ENCODE data around the gene PFDN1.
"Not testable (repeated sequence)": the region's sequence is repeated elsewhere in the genome, so short reads cannot be mapped to it uniquely, and the experiment has no call there.

PFDN1 gene

GRCh38 chr5:140202078-140202477 is 100.8 kb downstream of the PFDN1 start:
- Histone ChIP-seq H3K9me3 (ENCODE audit: control insufficient read depth, low read depth, low read length) (no peaks in the 10 kb centered on the region), H3K27ac (ENCODE audit: low read length) (no peak overlapping the region), H3K27me3 (ENCODE audit: control insufficient read depth, insufficient read depth, low read length) (no peaks in the 10 kb centered on the region)

GRCh38 chr5:140198915-140199314 is 104.0 kb downstream of the PFDN1 start:
- not testable (repeated sequence) for H3K4me1 ChIP-seq (ENCODE audit: control insufficient read depth, low read depth, low read length); H3K36me3 ChIP-seq (ENCODE audit: control insufficient read depth, low read depth, low read length); H3K9me3 ChIP-seq (ENCODE audit: control insufficient read depth, low read depth, low read length); H3K9ac ChIP-seq (ENCODE audit: low read length); H3K27me3 ChIP-seq (ENCODE audit: control insufficient read depth, insufficient read depth, low read length); H3K27ac ChIP-seq (ENCODE audit: low read length); H3K4me3 ChIP-seq (ENCODE audit: low read length)

More at GRCh38 chr5:140202078-140202477, 100.8 kb downstream of the PFDN1 start:
- Histone ChIP-seq H3K36me3 (ENCODE audit: control insufficient read depth, low read depth, low read length) (no peaks in the 10 kb centered on the region), H3K4me1 (ENCODE audit: control insufficient read depth, low read depth, low read length) (peaks cover 10% of the 10 kb centered on the region), H3K4me3 (ENCODE audit: low read length) (no peak overlapping the region), H3K9ac (ENCODE audit: low read length) (no peak overlapping the region)

- Histone ChIP-seq H3K36me3 (ENCODE audit: control insufficient read depth, low read depth, low read length) (no peaks in the 10 kb centered on the region), H3K9ac (ENCODE audit: low read length) (no peak overlapping the region), H3K27ac (ENCODE audit: low read length) (no peak overlapping the region), H3K4me1 (ENCODE audit: control insufficient read depth, low read depth, low read length) (peaks cover 5% of the 10 kb centered on the region), H3K9me3 (ENCODE audit: control insufficient read depth, low read depth, low read length) (no peaks in the 10 kb centered on the region), H3K4me3 (ENCODE audit: low read length) (no peak overlapping the region), H3K27me3 (ENCODE audit: control insufficient read depth, insufficient read depth, low read length) (no peaks in the 10 kb centered on the region)
Measured at GRCh38 chr5:140197023-140197422, 105.9 kb downstream of the PFDN1 start.

- Histone ChIP-seq H3K4me1 (ENCODE audit: control insufficient read depth, low read depth, low read length) (peaks cover 13% of the 10 kb centered on the region), H3K27ac (ENCODE audit: low read length) (no peak overlapping the region), H3K4me3 (ENCODE audit: low read length) (no peak overlapping the region), H3K9ac (ENCODE audit: low read length) (no peak overlapping the region), H3K9me3 (ENCODE audit: control insufficient read depth, low read depth, low read length) (no peaks in the 10 kb centered on the region), H3K36me3 (ENCODE audit: control insufficient read depth, low read depth, low read length) (no peaks in the 10 kb centered on the region), H3K27me3 (ENCODE audit: control insufficient read depth, insufficient read depth, low read length) (no peaks in the 10 kb centered on the region)
Measured at GRCh38 chr5:140196115-140196814, 106.6 kb downstream of the PFDN1 start.

Measured in iPS-18a (cell line).